HepG2 (cell line): ENCODE results near the gene CAMK4. TPM values are rescaled to one million over a fixed set of nuclear protein-coding genes. Genes with fewer than 3 reads are reported as not detected.

Experiments
- DNMT3B ChIP-seq: conservative IDR thresholded peaks from 2 replicates; pipeline ENCODE4 v1.6.1; 2016; ENCODE audit warnings: missing biosample characterization, control low read depth
- GZF1 ChIP-seq: sonication (generic); formaldehyde crosslinking; IDR thresholded peaks from 2 replicates; pipeline ENCODE4 v1.5.1; 2020; ENCODE audit warnings: mild to moderate bottlenecking, missing genetic modification reagents
- HINFP ChIP-seq: sonication (generic); formaldehyde crosslinking; IDR thresholded peaks from 2 replicates; pipeline ENCODE4 v1.4.0; 2020; ENCODE audit warnings: low read depth, mild to moderate bottlenecking, missing genetic modification reagents
- HNF1A ChIP-seq, 2 experiments: sonication (generic) in 1 of 2; formaldehyde crosslinking in 1 of 2; IDR thresholded peaks; 2 replicates each; pipeline versions ENCODE4 v1.4.0 to v1.6.1; 2016 to 2020; ENCODE audit warnings: borderline replicate concordance in 1 of 2, low read depth in 1 of 2, mild to moderate bottlenecking in 1 of 2, missing genetic modification reagents in 1 of 2
- MAFG ChIP-seq: sonication (generic); formaldehyde crosslinking; IDR thresholded peaks from 2 replicates; pipeline ENCODE4 v1.5.1; 2020; ENCODE audit warnings: mild to moderate bottlenecking, missing genetic modification reagents
- NFE2 ChIP-seq: sonication (generic); formaldehyde crosslinking; IDR thresholded peaks from 2 replicates; pipeline ENCODE4 v1.4.0; 2020; ENCODE audit warnings: missing genetic modification reagents
- SAFB2 ChIP-seq: sonication (generic); formaldehyde crosslinking; IDR thresholded peaks from 2 replicates; pipeline ENCODE4 v1.5.1; 2020; ENCODE audit warnings: missing genetic modification reagents, low read depth, mild to moderate bottlenecking, borderline replicate concordance
- TEAD2 ChIP-seq: sonication (generic); formaldehyde crosslinking; IDR thresholded peaks from 2 replicates; pipeline ENCODE4 v1.9.0; 2021; ENCODE audit warnings: missing genetic modification reagents
- ZBTB20 ChIP-seq: sonication (generic); formaldehyde crosslinking; IDR thresholded peaks from 2 replicates; pipeline ENCODE4 v1.8.1; 2023; ENCODE audit warnings: missing genetic modification reagents, low read depth, mild to moderate bottlenecking, borderline replicate concordance
- ZNF414 ChIP-seq: sonication (generic); formaldehyde crosslinking; IDR thresholded peaks from 2 replicates; pipeline ENCODE4 v1.5.0; 2020; ENCODE audit warnings: missing genetic modification reagents
- ZNF512B ChIP-seq: sonication (generic); formaldehyde crosslinking; IDR thresholded peaks from 2 replicates; pipeline ENCODE4 v1.5.1; 2020; ENCODE audit warnings: missing genetic modification reagents, mild to moderate bottlenecking, borderline replicate concordance
- ZNF691 ChIP-seq: sonication (generic); formaldehyde crosslinking; IDR thresholded peaks from 2 replicates; pipeline ENCODE4 v1.4.0; 2020; ENCODE audit warnings: missing genetic modification reagents, low read depth, mild to moderate bottlenecking, borderline replicate concordance
- ZNF772 ChIP-seq: sonication (generic); formaldehyde crosslinking; IDR thresholded peaks from 2 replicates; pipeline ENCODE4 v1.5.0; 2020; ENCODE audit warnings: mild to moderate bottlenecking, missing genetic modification reagents
- ZSCAN31 ChIP-seq: sonication (generic); formaldehyde crosslinking; IDR thresholded peaks from 2 replicates; pipeline ENCODE4 v1.5.0; 2020; ENCODE audit warnings: low read depth, mild to moderate bottlenecking, missing genetic modification reagents
- polyA plus RNA-seq, 8 experiments: library from polyadenylated mRNA; depleted of rRNA in 3 of 8; stranded (reverse) in 7 of 8; unstranded in 1 of 8; fragments of >200 nt; fragmentation: Illumina TruSeq in 4 of 8; extraction: Trizol in 4 of 8; gene quantifications; 2 replicates each; pipeline versions ENCODE4 v1.2.1 to v1.2.3, GENCODE V29; 2011 to 2016; ENCODE audit warnings: low read depth in 4 of 8, missing spikeins in 1 of 8, mixed read lengths in 1 of 8; ENCODE audit not compliant: insufficient read depth in 1 of 8
- total RNA-seq, 5 experiments: library from RNA; depleted of rRNA; stranded (reverse); fragments of >200 nt; fragmentation: Illumina TruSeq; extraction: Trizol; gene quantifications; 2 replicates each; pipeline ENCODE4 v1.2.3, GENCODE V29; 2016; ENCODE audit warnings: low read depth in 1 of 5

Gene CAMK4
- total and polyA plus RNA-seq, 2 of the 13 experiments (the other 11 are each of a cell fraction or from before 2014, with no cell fraction given): not detected

- TF ChIP-seq DNMT3B (CRISPR knock-in tag) (no peak), ZBTB20 (no peak), ZNF512B (no peak), HINFP (no peak), MAFG (no peak), HNF1A (IDR thresholded peaks at IDR 0.05; ENCODE audit: low read depth) (0 out of 2 replicates have a peak, but pooled peaks have one; percentile 18), HNF1A (CRISPR knock-in tag; IDR thresholded peaks at IDR 0.05; ENCODE audit: borderline replicate concordance) (no peak), GZF1 (CRISPR knock-in tag) (0 out of 2 replicates have a peak, but pooled peaks have one; percentile 56), ZNF772 (CRISPR knock-in tag) (no peak), ZNF691 (CRISPR knock-in tag) (no peak), ZSCAN31 (CRISPR knock-in tag) (no peak), TEAD2 (no peak), NFE2 (CRISPR knock-in tag) (no peak), SAFB2 (no peak), ZNF414 (CRISPR knock-in tag) (no peak)
Measured at GRCh38 chr5:111513131-111513520, 288.9 kb downstream of the CAMK4 start (continued).
